Stimulated activated CD4-positive, alpha-beta T cell treated with anti-CD3 and anti-CD28 coated beads, Interleukin-2, amount 100 ng/mL, for 48 hours (primary cell): ENCODE data around the gene DCP2.
A peak's percentile ranks its signal among the peaks of the same experiment; 100 is the strongest.

Experiments used
- DNase-seq, 2 donors: peaks; one replicate each; pipeline ENCODE4 v3.0.0-alpha.2; 2020

Gene DCP2

GRCh38 chr5:112967520-112968083, 9.0 kb upstream of the DCP2 start:
- no peak for DNase-seq

GRCh38 chr5:112968411-112969106, 8.0 kb upstream of the DCP2 start:
- DNase-seq = no peak

GRCh38 chr5:112971276-112971675, 5.3 kb upstream of the DCP2 start:
- DNase-seq = no peak

- no peak for DNase-seq
These were observed 3.6 kb upstream of the DCP2 start for GRCh38 chr5:112973036-112973435.

- DNase-seq = no peak
These were observed 2.7 kb upstream of the DCP2 start for GRCh38 chr5:112973904-112974303.

GRCh38 chr5:112974901-112975300, 1.7 kb upstream of the DCP2 start:
- no peak for DNase-seq

- DNase-seq = no peak
These were observed 722 bp upstream of the DCP2 start for GRCh38 chr5:112975721-112976431.

- DNase-seq = no peak
These were observed 853 bp downstream of the DCP2 start for GRCh38 chr5:112977440-112977861.

GRCh38 chr5:112978836-112979235, 2.2 kb downstream of the DCP2 start:
- no peak for DNase-seq

GRCh38 chr5:112979723-112980122, 3.1 kb downstream of the DCP2 start:
- no peak for DNase-seq

GRCh38 chr5:112983363-112983762, 6.8 kb downstream of the DCP2 start:
- DNase-seq = no peak

GRCh38 chr5:112986224-112986623, 9.6 kb downstream of the DCP2 start:
- no peak for DNase-seq

GRCh38 chr5:112995764-112996618, 19.4 kb downstream of the DCP2 start:
- DNase-seq = peak; percentile 77 to 82

GRCh38 chr5:112996830-112997374, 20.3 kb downstream of the DCP2 start:
- no peak for DNase-seq

- no peak for DNase-seq
These were observed 21.7 kb downstream of the DCP2 start for GRCh38 chr5:112998296-112998695.

- DNase-seq = no peak
These were observed 23.9 kb downstream of the DCP2 start for GRCh38 chr5:113000466-113000865.

- DNase-seq = no peak
These were observed 25.8 kb downstream of the DCP2 start for GRCh38 chr5:113002423-113002822.

GRCh38 chr5:113003763-113004162, 27.2 kb downstream of the DCP2 start:
- no peak for DNase-seq

GRCh38 chr5:113005454-113005853, 28.9 kb downstream of the DCP2 start:
- DNase-seq = no peak

GRCh38 chr5:113017881-113018635, 41.5 kb downstream of the DCP2 start:
- DNase-seq = no peak

GRCh38 chr5:113020461-113021273, 44.1 kb downstream of the DCP2 start:
- no peak for DNase-seq
